A673 (cell line): ENCODE data around the gene CCDC69. TPM values are rescaled to one million over a fixed set of nuclear protein-coding genes. Genes with fewer than 3 reads are reported as not detected.
A peak's percentile ranks its signal among the peaks of the same experiment; 100 is the strongest.

Experiments
- BruUV-seq: library from RNA; stranded (reverse); fragments of 400-500 nt; replicated peaks from 2 replicates; lab custom pipeline; 2021; lab: Mats Ljungman, UMichigan
- CTCF ChIA-PET: fragments of 300-600 bp; sonication (Branson Sonifier 250); formaldehyde crosslinking; loops from one replicate; lab custom pipeline; 2022; ENCODE audit warnings: antibody characterized with exemption; lab: Charles Lee
- POLR2A ChIA-PET: fragments of 300-600 bp; sonication (Branson Sonifier 250); formaldehyde crosslinking; loops from one replicate; lab custom pipeline; 2022; ENCODE audit warnings: antibody characterized with exemption; ENCODE audit not compliant: low non-redundant PET; lab: Charles Lee
- DNase-seq: peaks from one replicate; pipeline ENCODE4 v3.0.0-alpha.2; 2015; ENCODE audit warnings: low spot score
- H3K27ac ChIP-seq: fragments of 200-600 bp; sonication (generic); 2 replicates; pipeline ENCODE4 v1.5.1; 2016; ENCODE audit warnings: mixed run types, low read depth, mild to moderate bottlenecking, mixed read lengths, antibody characterized with exemption, low read length; ENCODE audit not compliant: poor library complexity, severe bottlenecking
- H3K27me3 ChIP-seq: fragments of 200-600 bp; sonication (generic); replicated peaks from 2 replicates; pipeline ENCODE4 v1.6.1; 2017; ENCODE audit warnings: mixed run types, low read depth, mild to moderate bottlenecking, mixed read lengths, antibody characterized with exemption, low read length; ENCODE audit not compliant: insufficient read depth, poor library complexity
- H3K36me3 ChIP-seq: fragments of 200-600 bp; sonication (generic); 2 replicates; pipeline ENCODE4 v1.6.1; 2016; ENCODE audit warnings: mixed run types, mild to moderate bottlenecking, mixed read lengths, antibody characterized with exemption, low read length; ENCODE audit not compliant: insufficient read depth, poor library complexity, severe bottlenecking
- H3K4me1 ChIP-seq: fragments of 200-600 bp; sonication (generic); 2 replicates; pipeline ENCODE4 v1.6.1; 2017; ENCODE audit warnings: mixed run types, mild to moderate bottlenecking, mixed read lengths, antibody characterized with exemption, low read length; ENCODE audit not compliant: insufficient read depth, poor library complexity, severe bottlenecking
- H3K4me3 ChIP-seq: fragments of 200-600 bp; sonication (generic); 2 replicates; pipeline ENCODE4 v1.5.1; 2016; ENCODE audit warnings: low read depth, mixed run types, mild to moderate bottlenecking, mixed read lengths, low read length; ENCODE audit not compliant: poor library complexity, severe bottlenecking
- H3K9me3 ChIP-seq: fragments of 200-600 bp; sonication (generic); 2 replicates; pipeline ENCODE4 v1.6.1; 2016; ENCODE audit warnings: mixed run types, low read depth, mild to moderate bottlenecking, mixed read lengths, antibody characterized with exemption, low read length; ENCODE audit not compliant: poor library complexity, severe bottlenecking
- EZH2 ChIP-seq: fragments of 200-600 bp; sonication (generic); IDR thresholded peaks from 2 replicates; pipeline ENCODE4 v1.6.1; 2017; ENCODE audit warnings: borderline replicate concordance, low read depth, mild to moderate bottlenecking, mixed read lengths, antibody characterized with exemption, low read length; ENCODE audit not compliant: poor library complexity, severe bottlenecking
- intact Hi-C: fragments of 100-400 bp; cut with micrococcal nuclease; formaldehyde crosslinking; loops from one replicate; pipeline ENCODE4 v1.10.0; 2022; ENCODE audit not compliant: unreplicated experiment
- total RNA-seq: library from RNA; stranded (reverse); gene quantifications from 2 replicates; pipeline ENCODE4 v1.2.3, GENCODE V29; 2021
- TF ChIP-seq, protein P1 (sequence below): fragments of 300-800, 200-600 bp; sonication (generic); conservative IDR thresholded peaks from 2 replicates; pipeline ENCODE4 v1.5.1; 2017; ENCODE audit warnings: low read depth, mild to moderate bottlenecking, antibody characterized with exemption, low read length, moderate library complexity, mixed read lengths

CCDC69 gene
- total RNA-seq, 1 experiment from 2014 or later = not detected

GRCh38 chr5:151214614-151215545 lies 9.0 kb downstream of the CCDC69 start:
- H3K27ac ChIP-seq = no peak overlapping the region
- DNase-seq = no peak
- H3K4me1 ChIP-seq = no peaks in the 10 kb centered on the region
- POLR2A ChIA-PET = interaction anchor here (0.5 kb wide), 1 partner anchor 924 kb away, joined by 5 read pairs; no protein-coding TSS in a partner anchor
- TF ChIP-seq, protein P1, sequence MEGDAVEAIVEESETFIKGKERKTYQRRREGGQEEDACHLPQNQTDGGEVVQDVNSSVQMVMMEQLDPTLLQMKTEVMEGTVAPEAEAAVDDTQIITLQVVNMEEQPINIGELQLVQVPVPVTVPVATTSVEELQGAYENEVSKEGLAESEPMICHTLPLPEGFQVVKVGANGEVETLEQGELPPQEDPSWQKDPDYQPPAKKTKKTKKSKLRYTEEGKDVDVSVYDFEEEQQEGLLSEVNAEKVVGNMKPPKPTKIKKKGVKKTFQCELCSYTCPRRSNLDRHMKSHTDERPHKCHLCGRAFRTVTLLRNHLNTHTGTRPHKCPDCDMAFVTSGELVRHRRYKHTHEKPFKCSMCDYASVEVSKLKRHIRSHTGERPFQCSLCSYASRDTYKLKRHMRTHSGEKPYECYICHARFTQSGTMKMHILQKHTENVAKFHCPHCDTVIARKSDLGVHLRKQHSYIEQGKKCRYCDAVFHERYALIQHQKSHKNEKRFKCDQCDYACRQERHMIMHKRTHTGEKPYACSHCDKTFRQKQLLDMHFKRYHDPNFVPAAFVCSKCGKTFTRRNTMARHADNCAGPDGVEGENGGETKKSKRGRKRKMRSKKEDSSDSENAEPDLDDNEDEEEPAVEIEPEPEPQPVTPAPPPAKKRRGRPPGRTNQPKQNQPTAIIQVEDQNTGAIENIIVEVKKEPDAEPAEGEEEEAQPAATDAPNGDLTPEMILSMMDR = no peak
- TF ChIP-seq EZH2 = no peak
- intact Hi-C loops = no loop called here
- CTCF ChIA-PET = no interaction called here
- no peaks in the 10 kb centered on the region for H3K9me3 ChIP-seq
- no peaks in the 10 kb centered on the region for H3K27me3 ChIP-seq
- no peak overlapping the region for H3K4me3 ChIP-seq
- BruUV-seq = no TSS peak
- H3K36me3 ChIP-seq = no peaks in the 10 kb centered on the region

DNA sequence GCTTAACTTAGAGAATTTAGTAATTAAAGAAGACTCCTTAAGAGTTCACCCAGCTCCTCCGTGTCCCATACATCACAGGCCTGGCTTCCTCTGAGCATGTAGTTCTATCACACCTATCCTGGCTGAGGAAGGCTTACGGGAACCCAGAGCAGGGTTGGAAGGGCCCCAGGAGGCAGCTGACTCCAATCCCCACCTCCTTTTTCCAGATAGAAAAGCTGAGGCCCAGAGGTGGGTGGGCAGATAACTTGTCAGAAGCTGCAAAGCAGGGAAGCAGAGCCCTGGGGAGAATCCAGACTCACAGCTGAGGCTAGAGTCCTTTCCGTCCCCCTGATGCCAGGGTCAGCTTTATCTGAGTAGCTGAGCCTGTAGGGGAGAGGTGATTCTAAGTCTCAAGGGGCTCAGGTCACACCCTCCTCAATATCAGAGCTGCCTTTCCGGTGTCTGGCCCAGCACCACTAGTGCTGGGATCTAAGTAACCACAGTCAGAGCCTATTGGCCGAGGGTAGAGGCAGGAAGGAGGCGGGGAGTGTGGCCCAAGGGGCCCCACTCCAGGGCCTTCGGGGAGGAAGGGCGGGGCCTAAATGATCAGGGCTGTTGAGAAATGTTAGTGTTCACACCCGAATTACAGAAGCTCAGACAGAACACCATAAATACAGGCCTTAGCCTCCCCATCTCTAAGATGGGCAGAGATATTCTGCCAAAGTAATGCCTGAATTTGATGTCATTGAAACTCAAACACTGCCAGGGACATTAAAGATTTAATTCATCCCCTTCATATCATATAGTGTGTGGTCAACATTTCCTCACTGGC lies 9.9 kb downstream of the CCDC69 start:
- ChIA-PET CTCF (no interaction called here), POLR2A (no interaction called here)
- TF ChIP-seq EZH2 = no peak
- Histone ChIP-seq H3K9me3 (no peaks in the 10 kb centered on the region), H3K4me3 (no peak overlapping the region), H3K27ac (no peak overlapping the region), H3K4me1 (no peaks in the 10 kb centered on the region), H3K27me3 (no peaks in the 10 kb centered on the region), H3K36me3 (no peaks in the 10 kb centered on the region)
- intact Hi-C loops = no loop called here
- peak; percentile 17 for DNase-seq
- BruUV-seq = no TSS peak

DNA sequence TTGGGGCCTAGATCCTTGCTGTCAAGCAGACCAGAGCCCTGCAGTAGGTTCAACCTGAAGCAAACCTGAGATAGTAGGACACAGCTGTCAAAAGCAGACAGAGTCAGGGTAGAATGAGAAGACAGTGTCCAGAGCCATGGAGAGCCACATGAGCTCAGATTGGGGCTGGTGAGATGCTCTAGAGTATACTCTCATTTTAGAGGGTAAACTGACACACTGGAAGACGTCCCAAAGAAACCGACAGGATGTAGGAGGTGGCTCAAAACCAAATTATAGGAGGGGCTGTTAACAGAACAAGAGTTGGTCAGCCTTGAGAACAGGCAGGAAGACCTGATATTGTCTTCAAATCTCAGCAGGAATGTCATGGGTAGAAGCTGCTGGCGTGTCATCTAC lies 11.5 kb downstream of the CCDC69 start:
- Histone ChIP-seq H3K36me3 (no peaks in the 10 kb centered on the region), H3K27me3 (no peaks in the 10 kb centered on the region), H3K27ac (no peak overlapping the region), H3K9me3 (no peaks in the 10 kb centered on the region), H3K4me3 (no peak overlapping the region), H3K4me1 (no peaks in the 10 kb centered on the region)
- CTCF ChIA-PET = no interaction called here
- intact Hi-C loops = no loop called here
- BruUV-seq = no TSS peak
- POLR2A ChIA-PET = no interaction called here
- TF ChIP-seq, protein P1 = no peak
- DNase-seq = no peak
